WTC11 (cell line): Measurements from ENCODE around the gene ATG5.

ENCODE experiments used
- CTCF ChIP-seq: fragments of 200-600 bp; IDR thresholded peaks from 2 replicates; pipeline ENCODE4 v1.8.0; 2022; ENCODE audit warnings: antibody characterized with exemption
- E2F5 ChIP-seq: sonication (generic); formaldehyde crosslinking; IDR thresholded peaks from 2 replicates; pipeline ENCODE4 v1.8.1; 2022; ENCODE audit warnings: mild to moderate bottlenecking, moderate library complexity, missing genetic modification reagents
- ZNF232 ChIP-seq: sonication (generic); formaldehyde crosslinking; IDR thresholded peaks from 2 replicates; pipeline ENCODE4 v1.8.0; 2022; ENCODE audit warnings: mild to moderate bottlenecking, missing genetic modification reagents

GRCh38 chr6:106173124-106173879, 152.3 kb downstream of the ATG5 start:
- TF ChIP-seq CTCF (no peak), E2F5 (CRISPR knock-in tag) (no peak), ZNF232 (CRISPR knock-in tag) (no peak)
